ENCODE measurements around the gene MIPOL1. TPM values are rescaled to one million over a fixed set of nuclear protein-coding genes. Genes with fewer than 3 reads are reported as not detected.

The MIPOL1 gene
- total and polyA plus RNA-seq, 9 of the 15 experiments (the other 6 are each of a cell fraction or from before 2014, with no cell fraction given): 6.7 to 21.9 (median 12.4) TPM

GRCh38 chr14:37429618-37430017 lies 231.9 kb downstream of the MIPOL1 start:
- Histone ChIP-seq H3K36me3 (ENCODE audit: control insufficient read depth, insufficient read depth, low read length) (no peaks in the 10 kb centered on the region), H3K4me1 (replicated peaks in 1 of 2; ENCODE audit: control insufficient read depth in 2 of 2, insufficient read depth in 2 of 2, low read length in 2 of 2) (no peaks in the 10 kb centered on the region), H3K27me3 (ENCODE audit: control insufficient read depth in 2 of 2, insufficient read depth in 2 of 2, low read length in 2 of 2) (no peaks in the 10 kb centered on the region), H3K4me2 (ENCODE audit: insufficient read depth, low read length) (no peak overlapping the region), H3K9me3 (replicated peaks; ENCODE audit: control insufficient read depth, insufficient read depth, low read depth, low read length) (no peaks in the 10 kb centered on the region), H4K20me1 (replicated peaks; ENCODE audit: control insufficient read depth, insufficient read depth, low read length) (no peaks in the 10 kb centered on the region), H3K4me3 (no peak overlapping the region), H3K27ac (ENCODE audit: extremely low read depth, low read depth, low read length) (no peak overlapping the region), H3K9ac (ENCODE audit: insufficient read depth in 1 of 2, low read depth in 2 of 2, low read length in 2 of 2) (no peak overlapping the region), H2AFZ (ENCODE audit: low read depth, low read length) (no peak overlapping the region), H3K9me1 (ENCODE audit: control insufficient read depth, insufficient read depth, low read length) (no peaks in the 10 kb centered on the region), H3K79me2 (ENCODE audit: control insufficient read depth, insufficient read depth, low read length) (no peaks in the 10 kb centered on the region)
- ChIA-PET POLR2A (interaction anchor here (0.7 to 1.3 kb wide), 3 partner anchors 10 to 477 kb away, joined by 3 to 4 read pairs (median 4); no protein-coding TSS in a partner anchor), CTCF (ENCODE audit: low intra/inter-chr PET ratio) (no interaction called here)
- DNase-seq (ENCODE audit: extremely low read depth in 1 of 4, low spot score in 3 of 4) (no peak), ATAC-seq (no peak), FAIRE-seq (no peak)
- intact Hi-C loops (cut with micrococcal nuclease): no loop called here
- in situ Hi-C loops (cut with MboI): no loop called here
- WGBS (ENCODE audit: insufficient coverage, low coverage, missing lambda C conversion rate): 25% methylated on average over 1 of the region's 1 CpG
- no TSS peak for BruUV-seq (replicated peaks)
- TF ChIP-seq PRMT5 (CRISPR knock-in tag; IDR thresholded peaks at IDR 0.05): no peak
- no peak for TF ChIP-seq POU5F1 (IDR thresholded peaks at IDR 0.05; ENCODE audit: borderline replicate concordance, low read depth, low read length, partially characterized antibody)
- no peak for TF ChIP-seq POLR2H (tag; IDR thresholded peaks at IDR 0.05; ENCODE audit: low read depth)
- no peak for TF ChIP-seq ZNF280B (CRISPR knock-in tag; IDR thresholded peaks at IDR 0.05)
- TF ChIP-seq HINFP (tag; conservative IDR thresholded peaks at IDR 0.05; ENCODE audit: low read depth): no peak
- no peak for TF ChIP-seq NR4A1 (CRISPR knock-in tag; IDR thresholded peaks at IDR 0.05)
- TF ChIP-seq NR4A1 (tag; IDR thresholded peaks at IDR 0.05): no peak
- TF ChIP-seq ZKSCAN8 (CRISPR knock-in tag; IDR thresholded peaks at IDR 0.05): no peak
- no peak for TF ChIP-seq ATF3 (IDR thresholded peaks at IDR 0.05)
- TF ChIP-seq ATF3 (CRISPR knock-in tag; conservative IDR thresholded peaks at IDR 0.05): no peak

Data from K562 (cell line).